Hepatic stellate cell (primary cell): ENCODE measurements around the gene CBFA2T2.

Experiments
- DNase-seq: peaks from one replicate; pipeline ENCODE4 v3.0.0; 2011; ENCODE audit warnings: low spot score

CBFA2T2 gene

GRCh38 chr20:33679758-33680485, 190.0 kb downstream of the CBFA2T2 start:
- DNase-seq: no peak

- DNase-seq: peak; percentile 71
Observed at GRCh38 chr20:33680686-33681085, 190.8 kb downstream of the CBFA2T2 start.

GRCh38 chr20:33681288-33681687, 191.4 kb downstream of the CBFA2T2 start:
- no peak for DNase-seq

GRCh38 chr20:33681728-33682353, 191.9 kb downstream of the CBFA2T2 start:
- no peak for DNase-seq

- no peak for DNase-seq
Observed at GRCh38 chr20:33684533-33685327, 194.8 kb downstream of the CBFA2T2 start.

GRCh38 chr20:33685328-33686099, 195.6 kb downstream of the CBFA2T2 start:
- peak; percentile 43 for DNase-seq

- peak; percentile 99 for DNase-seq
Observed at GRCh38 chr20:33686100-33686983, 196.4 kb downstream of the CBFA2T2 start, which contains the start of gene E2F1. Gene E2F1 (minus strand): TSS chr20:33686385. CDS start chr20:33686264, 121 bp downstream.

GRCh38 chr20:33686984-33687366, 197.1 kb downstream of the CBFA2T2 start:
- DNase-seq: no peak

- DNase-seq: no peak
Observed at GRCh38 chr20:33687370-33687915, 197.5 kb downstream of the CBFA2T2 start.

- no peak for DNase-seq
Observed at GRCh38 chr20:33687993-33688937, 198.4 kb downstream of the CBFA2T2 start.

GRCh38 chr20:33688938-33689424, 199.1 kb downstream of the CBFA2T2 start:
- no peak for DNase-seq

GRCh38 chr20:33689493-33689892, 199.6 kb downstream of the CBFA2T2 start:
- no peak for DNase-seq

- no peak for DNase-seq
Observed at GRCh38 chr20:33689973-33690372, 200.1 kb downstream of the CBFA2T2 start.

- no peak for DNase-seq
Observed at GRCh38 chr20:33693289-33693688, 203.4 kb downstream of the CBFA2T2 start.

GRCh38 chr20:33693741-33694638, 204.1 kb downstream of the CBFA2T2 start:
- no peak for DNase-seq

GRCh38 chr20:33694639-33695012, 204.7 kb downstream of the CBFA2T2 start:
- DNase-seq: no peak

- DNase-seq: no peak
Observed at GRCh38 chr20:33696448-33696847, 206.6 kb downstream of the CBFA2T2 start.

GRCh38 chr20:33697129-33697528, 207.2 kb downstream of the CBFA2T2 start:
- peak; percentile 39 for DNase-seq
